Stimulated activated CD4-positive, alpha-beta T cell treated with anti-CD3 and anti-CD28 coated beads, Interleukin-15, amount 100 ng/mL, for 48 hours (primary cell): ENCODE data around the gene JADE3.

Source experiments
- DNase-seq, 2 donors: peaks; one replicate each; pipeline ENCODE4 v3.0.0-alpha.2; 2020; ENCODE audit warnings: low read depth in 2 of 2

Gene JADE3

DNA sequence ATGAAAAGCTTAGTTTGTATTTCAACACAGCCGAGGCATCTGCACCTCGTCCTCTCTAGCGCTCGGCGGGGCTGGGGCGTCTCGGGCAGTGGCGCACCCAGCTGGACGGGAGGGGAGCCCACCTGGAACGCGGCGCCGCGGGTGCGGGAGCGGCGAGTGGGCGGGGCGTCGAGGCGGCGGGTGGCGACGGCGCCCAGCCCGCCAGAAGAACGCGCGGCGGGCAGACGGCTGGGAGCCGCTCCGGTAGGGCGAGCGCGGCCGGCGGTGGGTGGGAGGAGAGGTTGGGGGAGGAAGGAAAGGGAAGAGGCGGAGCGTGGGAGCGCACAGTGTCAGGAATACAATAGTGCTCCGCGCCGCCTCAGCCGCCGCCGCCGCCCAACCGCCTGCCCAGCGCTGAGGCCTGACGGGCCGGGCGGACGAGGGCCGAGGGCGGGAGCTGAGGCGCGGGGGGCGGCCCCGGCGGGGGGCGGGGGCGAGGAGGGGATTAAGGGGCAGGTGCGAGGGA, at the start of gene JADE3:
Gene JADE3 (plus strand): TSS at position 324 of the 505 bp plus-strand sequence. CDS start 72,474 bp downstream, outside the sequence.
- no peak for DNase-seq

GRCh38 chrX:46863072-46863471, 49.1 kb upstream of the JADE3 start:
- DNase-seq = no peak

GRCh38 chrX:46864606-46865005, 47.6 kb upstream of the JADE3 start:
- DNase-seq = no peak

GRCh38 chrX:46865281-46865680, 46.9 kb upstream of the JADE3 start:
- DNase-seq = no peak

- DNase-seq = no peak
These were observed 45.5 kb upstream of the JADE3 start for GRCh38 chrX:46866726-46867125.

- DNase-seq = no peak
These were observed 38.5 kb upstream of the JADE3 start for GRCh38 chrX:46873746-46874145.

DNA sequence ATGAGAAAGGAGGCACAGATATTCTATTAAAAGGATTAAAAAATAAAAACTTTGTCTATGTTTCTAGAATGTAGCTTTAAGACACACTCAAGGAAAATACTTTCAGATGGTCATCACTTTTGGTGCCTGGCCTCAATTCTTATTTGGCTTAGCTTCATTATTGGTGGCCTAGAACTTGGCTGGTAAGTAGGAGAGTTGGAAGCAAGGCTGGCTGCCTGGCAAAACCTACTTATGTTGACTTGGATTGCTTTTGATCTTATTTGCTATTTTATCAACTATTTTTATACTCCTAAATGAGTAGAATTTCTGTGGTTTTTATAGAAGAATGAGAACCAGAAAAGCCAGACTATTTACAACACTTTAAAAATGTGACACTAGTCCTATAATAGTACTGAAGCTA, 35.3 kb upstream of the JADE3 start:
- DNase-seq = no peak

DNA sequence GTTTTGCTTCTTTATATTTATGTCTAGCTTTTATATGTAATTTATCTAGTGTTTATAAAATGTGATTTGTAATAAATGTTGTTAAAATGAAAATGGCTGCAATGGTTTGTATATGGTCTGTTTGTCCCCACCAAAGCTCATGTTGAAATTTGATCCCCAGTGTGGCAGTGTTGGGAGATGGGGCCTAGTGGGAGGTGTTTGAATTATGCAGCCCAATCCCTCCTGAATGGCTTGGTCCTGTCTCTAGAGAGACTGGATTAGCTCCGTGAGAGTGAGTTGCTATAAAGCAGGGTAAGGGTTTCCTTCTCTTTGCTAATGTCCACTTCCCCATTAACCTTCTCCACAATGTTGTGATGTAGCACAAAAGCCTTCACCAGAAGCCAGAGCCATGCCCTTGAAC, 30.0 kb upstream of the JADE3 start:
- DNase-seq = no peak

- no peak for DNase-seq
These were observed 27.4 kb upstream of the JADE3 start for GRCh38 chrX:46884799-46885198.

GRCh38 chrX:46898207-46898606, 14.0 kb upstream of the JADE3 start:
- no peak for DNase-seq

DNA sequence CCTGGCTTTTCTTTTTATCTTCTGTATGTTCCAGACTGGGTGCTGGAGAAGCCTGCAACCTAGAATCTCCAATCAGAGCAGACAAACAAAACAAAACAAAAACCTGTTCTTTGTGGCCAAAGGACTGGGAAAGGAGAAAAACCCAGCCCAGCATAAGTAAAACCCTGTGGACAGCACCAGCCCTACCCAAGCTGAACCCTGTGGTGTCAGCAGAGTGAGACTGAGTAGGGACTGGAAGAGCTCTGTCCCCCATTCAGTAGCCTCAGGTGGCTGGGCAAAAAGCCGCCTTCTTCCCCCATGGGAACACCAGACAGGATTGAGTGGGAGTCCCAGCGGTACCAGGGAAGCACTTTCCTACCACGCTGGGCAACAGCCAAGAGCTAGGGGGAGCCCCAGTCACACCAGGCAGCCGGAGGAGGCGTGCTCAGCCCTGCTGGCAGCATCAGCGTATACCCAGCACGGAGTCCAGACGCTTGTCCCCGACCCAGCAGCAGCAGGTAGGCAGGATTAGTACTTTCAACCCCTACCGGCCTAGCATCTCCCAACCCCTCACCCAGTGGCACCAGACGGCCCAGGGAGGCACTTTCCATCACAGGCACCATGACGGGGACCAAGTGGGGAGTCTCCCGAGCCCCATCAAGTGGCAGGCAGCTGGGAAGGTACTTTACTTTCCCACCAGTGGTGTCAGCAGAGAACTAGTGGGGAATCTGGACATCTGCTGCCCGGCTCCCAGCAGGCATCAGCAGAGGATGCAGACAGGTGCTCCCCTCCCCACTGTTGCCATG, 8.6 kb upstream of the JADE3 start:
- DNase-seq = peak; percentile 4 to 35

- DNase-seq = no peak
These were observed 7.6 kb upstream of the JADE3 start for GRCh38 chrX:46904626-46905025.

GRCh38 chrX:46910415-46910814, 1.8 kb upstream of the JADE3 start:
- DNase-seq = no peak

DNA sequence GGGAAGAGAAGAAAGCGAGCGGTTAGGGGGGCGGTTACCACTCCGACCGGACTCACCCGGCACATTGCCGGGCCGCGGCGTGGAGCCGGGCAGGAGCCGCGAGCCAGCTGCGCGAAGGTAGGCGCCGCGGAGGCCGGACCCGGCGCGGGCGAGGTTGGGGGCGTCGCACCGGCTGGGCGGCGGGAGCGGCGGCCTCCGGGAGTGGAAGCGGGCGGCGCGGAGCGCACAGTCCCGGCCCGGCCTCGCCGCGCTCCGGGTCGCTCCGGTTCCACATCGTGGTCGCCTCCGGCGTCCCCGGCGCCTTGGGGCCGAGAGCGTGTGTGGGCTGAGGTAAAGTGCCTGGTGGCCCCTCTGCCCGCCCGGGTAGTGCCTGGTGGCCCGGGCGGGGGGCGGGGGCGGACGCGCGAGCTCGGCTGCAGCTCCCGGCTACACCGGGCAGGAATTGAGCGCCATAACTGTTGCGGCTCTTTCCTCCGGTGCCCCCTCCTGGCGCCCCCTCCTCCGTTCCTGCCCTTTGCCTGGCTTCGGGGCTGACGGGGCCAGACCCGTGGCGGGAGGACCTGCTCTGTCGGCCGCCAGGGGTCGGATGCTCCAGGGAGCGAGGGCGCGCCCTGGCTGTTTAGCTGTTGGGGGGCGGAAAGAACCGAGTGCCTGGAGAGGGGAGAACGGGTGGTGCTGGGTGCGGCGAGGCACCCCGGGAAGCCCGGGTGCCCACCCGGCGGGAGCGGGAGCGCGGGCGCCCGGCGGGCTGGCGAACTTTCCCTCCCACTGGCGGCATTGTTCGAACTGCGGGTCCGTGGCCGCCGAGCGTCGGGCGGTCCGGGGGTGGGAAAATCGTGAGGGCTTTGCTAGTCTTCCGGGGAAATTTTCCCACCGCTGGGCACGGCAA, 626 bp downstream of the JADE3 start:
- no peak for DNase-seq

DNA sequence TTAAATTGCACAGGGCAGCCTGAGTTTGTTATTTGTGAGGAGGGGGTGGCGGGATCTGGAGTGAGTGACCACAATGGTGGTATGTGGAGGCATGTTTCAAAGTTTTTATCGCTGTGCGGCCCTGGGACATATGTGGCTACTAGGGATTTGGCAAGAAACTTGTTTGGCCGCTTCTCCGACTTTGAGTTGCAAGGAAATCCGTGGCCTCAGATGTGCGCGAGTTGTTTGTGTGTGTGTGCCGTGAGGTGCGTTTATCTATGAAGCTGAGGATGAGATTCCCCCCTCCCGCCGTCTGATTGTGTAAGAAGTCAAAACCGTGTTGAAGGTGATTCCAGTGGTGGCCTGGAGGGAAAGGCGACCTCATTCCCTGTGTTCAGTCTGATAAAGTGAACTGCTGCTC, 1.4 kb downstream of the JADE3 start:
- no peak for DNase-seq

DNA sequence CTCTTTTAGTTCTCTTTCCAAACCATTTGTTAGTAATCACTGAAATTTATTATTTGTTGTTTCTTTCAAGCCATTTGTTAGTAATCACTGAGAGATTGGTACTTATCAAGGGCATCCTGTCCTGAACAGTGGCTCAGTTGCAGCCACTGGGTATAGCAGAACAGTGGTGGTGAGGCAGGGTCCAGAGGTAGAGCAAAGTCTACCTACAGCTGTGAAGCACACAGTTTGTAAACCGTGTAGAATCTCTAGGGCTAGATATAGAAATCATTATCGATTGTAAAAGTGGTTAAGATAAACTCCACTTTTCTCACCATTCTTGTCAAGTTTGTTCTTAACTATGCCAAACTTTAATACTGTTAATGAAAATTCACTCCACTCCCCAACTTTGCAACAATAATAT, 4.1 kb downstream of the JADE3 start:
- DNase-seq = no peak

DNA sequence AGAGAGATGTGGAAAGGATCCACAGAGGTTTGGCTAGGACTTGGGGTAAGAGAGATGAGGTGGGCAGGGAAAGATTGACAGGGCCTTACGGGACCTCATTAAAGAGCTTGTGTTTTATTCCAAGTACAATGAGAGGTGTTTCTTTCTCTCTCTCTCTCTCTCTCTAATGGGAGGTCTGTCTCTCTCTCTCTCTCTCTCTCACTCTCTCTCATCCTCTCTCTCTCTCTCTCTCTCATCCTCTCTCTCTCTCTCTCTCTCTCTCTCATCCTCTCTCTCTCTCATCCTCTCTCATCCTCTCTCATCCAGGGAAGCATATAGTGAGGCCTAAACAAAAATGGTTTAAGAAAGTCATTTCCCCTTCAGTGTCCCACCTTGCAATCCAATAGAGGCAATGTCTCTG, 5.4 kb downstream of the JADE3 start:
- no peak for DNase-seq

GRCh38 chrX:46918434-46918833, 6.2 kb downstream of the JADE3 start:
- no peak for DNase-seq

DNA sequence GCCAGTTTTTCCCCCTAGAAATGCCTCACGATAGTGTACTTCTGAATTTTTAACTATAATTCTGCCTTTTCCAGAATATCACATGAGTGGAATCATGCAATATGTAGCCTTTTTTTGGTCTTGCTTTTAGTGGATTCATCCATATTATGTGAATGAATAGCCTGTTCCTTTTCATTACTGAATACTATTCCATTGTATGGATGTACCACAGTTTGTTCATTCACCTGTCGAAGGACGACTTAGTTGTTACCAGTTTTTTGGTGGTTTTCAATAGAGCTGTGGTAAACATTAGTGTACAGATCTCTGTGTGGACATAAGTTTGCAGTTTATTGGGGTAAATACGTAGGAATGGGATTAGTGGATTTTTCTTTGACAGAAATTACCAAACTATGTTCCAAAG, 8.0 kb downstream of the JADE3 start:
- DNase-seq = no peak

DNA sequence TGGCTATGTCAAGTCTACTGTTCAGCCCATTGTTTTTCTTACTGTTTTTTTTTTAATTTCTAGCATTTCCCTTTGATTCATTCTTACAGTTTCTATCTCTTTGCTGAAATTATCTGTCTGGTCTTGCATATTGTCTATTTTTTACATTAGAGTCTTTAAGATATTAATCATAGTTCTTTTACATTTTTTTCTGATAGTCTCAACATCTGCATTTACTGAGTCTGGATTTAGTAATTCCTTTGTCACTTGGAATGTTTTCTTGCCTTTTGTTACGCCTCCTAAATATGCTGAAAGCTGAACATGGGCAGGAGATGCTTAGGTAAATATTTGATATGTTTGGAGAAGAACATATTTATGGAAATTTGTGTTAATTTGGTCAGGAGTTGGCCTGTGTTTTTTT, 10.4 kb downstream of the JADE3 start:
- DNase-seq = no peak

DNA sequence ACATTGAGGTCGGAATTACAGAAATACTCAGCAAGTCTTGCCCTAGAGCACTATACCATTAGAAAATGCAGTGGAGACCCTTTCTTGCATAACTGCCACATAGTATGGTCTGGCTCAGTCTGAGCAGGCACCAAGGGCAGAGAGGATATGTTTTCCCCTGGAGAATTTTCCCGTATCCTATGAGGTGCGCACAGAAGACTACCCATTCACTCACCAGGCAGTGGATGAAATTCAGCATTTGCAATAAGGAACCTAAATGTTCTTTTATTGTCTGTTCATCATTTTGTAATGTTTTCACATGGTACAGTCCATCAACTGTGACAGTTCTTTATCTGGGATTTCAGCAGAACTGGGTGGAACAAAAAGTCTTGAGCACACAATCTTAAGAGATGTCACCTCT, 15.5 kb downstream of the JADE3 start:
- DNase-seq = no peak

GRCh38 chrX:46929439-46930261, 17.4 kb downstream of the JADE3 start:
- no peak for DNase-seq
